Subcutaneous abdominal adipose tissue (tissue), 5 donors: Measurements from ENCODE around the gene MYL3.

Source experiments
- H3K27ac ChIP-seq: one replicate; pipeline ENCODE4 v1.7.0; 2013; ENCODE audit warnings: low read depth, mild to moderate bottlenecking, inconsistent platforms, low read length, moderate library complexity
- H3K27me3 ChIP-seq, 5 donors: one replicate each; pipeline ENCODE4 v1.7.0; 2013; ENCODE audit warnings: low read length in 5 of 5, inconsistent platforms in 1 of 5; ENCODE audit not compliant: control insufficient read depth in 5 of 5, insufficient read depth in 4 of 5
- H3K36me3 ChIP-seq, 5 donors: one replicate each; pipeline ENCODE4 v1.7.0; 2013; ENCODE audit warnings: low read length in 5 of 5; ENCODE audit not compliant: control insufficient read depth in 5 of 5, insufficient read depth in 5 of 5
- H3K4me1 ChIP-seq, 5 donors: one replicate each; pipeline ENCODE4 v1.7.0; 2013; ENCODE audit warnings: low read length in 5 of 5, mild to moderate bottlenecking in 3 of 5, moderate library complexity in 1 of 5; ENCODE audit not compliant: control insufficient read depth in 5 of 5, insufficient read depth in 5 of 5
- H3K4me3 ChIP-seq, 5 donors: one replicate each; pipeline ENCODE4 v1.7.0; 2013; ENCODE audit warnings: low read length in 5 of 5, low read depth in 1 of 5
- H3K9ac ChIP-seq, 5 donors: one replicate each; pipeline ENCODE4 v1.7.0; 2013; ENCODE audit warnings: low read length in 5 of 5, mild to moderate bottlenecking in 4 of 5, moderate library complexity in 3 of 5
- H3K9me3 ChIP-seq, 5 donors: one replicate each; pipeline ENCODE4 v1.7.0; 2013; ENCODE audit warnings: low read length in 5 of 5; ENCODE audit not compliant: control insufficient read depth in 5 of 5
- donor health status: healthy.
- donor health status: healthy.
- donor health status: healthy.
- donor health status: healthy.
- donor health status: healthy.

The MYL3 gene

GRCh38 chr3:46884427-46884826 is 21.2 kb upstream of the MYL3 start:
- no peaks in the 10 kb centered on the region for H3K9me3 ChIP-seq
- peaks cover 2 to 53% (median 41%) of the 10 kb centered on the region in 5 donors for H3K4me1 ChIP-seq
- no peak overlapping the region for H3K27ac ChIP-seq
- H3K4me3 ChIP-seq: peak overlapping the region in 1 of 5 donors; percentile 58
- no peak overlapping the region for H3K9ac ChIP-seq
- peaks cover 0 to 19% (median 6%) of the 10 kb centered on the region in 5 donors for H3K27me3 ChIP-seq
- no peaks in the 10 kb centered on the region for H3K36me3 ChIP-seq

- peaks cover 0 to 19% (median 6%) of the 10 kb centered on the region in 5 donors for H3K27me3 ChIP-seq
- H3K4me3 ChIP-seq: peak overlapping the region; percentile 56 to 71 (median 62)
- H3K27ac ChIP-seq: no peak overlapping the region
- H3K36me3 ChIP-seq: no peaks in the 10 kb centered on the region
- H3K9ac ChIP-seq: peak overlapping the region in 3 of 5 donors; percentile 43 to 68 (median 68)
- no peaks in the 10 kb centered on the region for H3K9me3 ChIP-seq
- H3K4me1 ChIP-seq: peaks cover 2 to 52% (median 36%) of the 10 kb centered on the region in 5 donors
Measured at GRCh38 chr3:46883830-46884185, 20.6 kb upstream of the MYL3 start.

GRCh38 chr3:46883054-46883829 is 20.0 kb upstream of the MYL3 start:
- H3K36me3 ChIP-seq: no peaks in the 10 kb centered on the region
- H3K9me3 ChIP-seq: no peaks in the 10 kb centered on the region
- no peak overlapping the region for H3K27ac ChIP-seq
- H3K27me3 ChIP-seq: peaks cover 0 to 19% (median 6%) of the 10 kb centered on the region in 5 donors
- H3K4me3 ChIP-seq: peak overlapping the region; percentile 62 to 76 (median 70)
- H3K4me1 ChIP-seq: peaks cover 2 to 49% (median 35%) of the 10 kb centered on the region in 5 donors
- H3K9ac ChIP-seq: peak overlapping the region in 3 of 5 donors; percentile 43 to 68 (median 68)

- Histone ChIP-seq H3K27ac (no peak overlapping the region), H3K9ac (peak overlapping the region in 4 of 5 donors; percentile 8 to 68 (median 54)), H3K36me3 (no peaks in the 10 kb centered on the region), H3K27me3 (peaks cover 0 to 19% (median 6%) of the 10 kb centered on the region in 5 donors), H3K4me1 (peaks cover 2 to 49% (median 35%) of the 10 kb centered on the region in 5 donors), H3K9me3 (no peaks in the 10 kb centered on the region), H3K4me3 (peak overlapping the region in 4 of 5 donors; percentile 62 to 76 (median 68))
Measured at GRCh38 chr3:46882377-46883053, 19.3 kb upstream of the MYL3 start.

GRCh38 chr3:46881596-46882376 is 18.5 kb upstream of the MYL3 start:
- H3K27ac ChIP-seq: no peak overlapping the region
- no peaks in the 10 kb centered on the region for H3K36me3 ChIP-seq
- peak overlapping the region in 4 of 5 donors; percentile 62 to 76 (median 68) for H3K4me3 ChIP-seq
- peak overlapping the region in 3 of 5 donors; percentile 33 to 68 (median 51) for H3K9ac ChIP-seq
- peaks cover 0 to 19% (median 6%) of the 10 kb centered on the region in 5 donors for H3K27me3 ChIP-seq
- H3K9me3 ChIP-seq: no peaks in the 10 kb centered on the region
- peaks cover 2 to 49% (median 35%) of the 10 kb centered on the region in 5 donors for H3K4me1 ChIP-seq

- Histone ChIP-seq H3K9me3 (no peaks in the 10 kb centered on the region), H3K4me1 (peaks cover 2 to 49% (median 35%) of the 10 kb centered on the region in 5 donors), H3K4me3 (peak overlapping the region in 4 of 5 donors; percentile 25 to 76 (median 56)), H3K36me3 (no peaks in the 10 kb centered on the region), H3K27me3 (peaks cover 0 to 19% (median 6%) of the 10 kb centered on the region in 5 donors), H3K27ac (no peak overlapping the region), H3K9ac (peak overlapping the region in 2 of 5 donors; percentile 45 to 68)
Measured at GRCh38 chr3:46880884-46881595, 17.8 kb upstream of the MYL3 start.

- Histone ChIP-seq H3K27ac (no peak overlapping the region), H3K36me3 (no peaks in the 10 kb centered on the region), H3K9ac (no peak overlapping the region), H3K9me3 (no peaks in the 10 kb centered on the region), H3K4me1 (peaks cover 0 to 39% (median 26%) of the 10 kb centered on the region in 5 donors), H3K27me3 (peaks cover 0 to 15% (median 4%) of the 10 kb centered on the region in 5 donors), H3K4me3 (no peak overlapping the region)
Measured at GRCh38 chr3:46878781-46879436, 15.7 kb upstream of the MYL3 start.

GRCh38 chr3:46877406-46878125 is 14.3 kb upstream of the MYL3 start, which contains the start of gene PTH1R:
Gene PTH1R, plus strand, starts transcription at chr3:46877721. Its CDS starts 5,839 bp downstream, at chr3:46883560.
- Histone ChIP-seq H3K4me1 (peaks cover 0 to 43% (median 31%) of the 10 kb centered on the region in 5 donors), H3K4me3 (no peak within 1 kb of the TSS), H3K36me3 (no peaks in the 10 kb centered on the region), H3K9ac (no peak within 1 kb of the TSS), H3K9me3 (no peaks in the 10 kb centered on the region), H3K27ac (no peak within 1 kb of the TSS), H3K27me3 (peaks cover 0 to 10% (median 0%) of the 10 kb centered on the region in 5 donors)
